Smooth muscle cell (in vitro differentiated cells): Measurements from ENCODE around the gene TREML2. TPM values are rescaled to one million over a fixed set of nuclear protein-coding genes. Genes with fewer than 3 reads are reported as not detected.

ENCODE experiments used
- DNase-seq: peaks from one replicate; lab custom pipeline; 2025; ENCODE audit not compliant: unreplicated experiment; lab: John Stamatoyannopoulos, UW
- H2AFZ ChIP-seq: fragments of 200-600 bp; sonication (generic); 2 replicates; pipeline ENCODE4 v1.6.0; 2016; ENCODE audit warnings: antibody characterized with exemption, low read depth, mild to moderate bottlenecking
- H3F3A ChIP-seq: fragments of 200-600 bp; sonication (generic); 2 replicates; pipeline ENCODE4 v1.6.0; 2017; ENCODE audit warnings: antibody characterized with exemption, low read depth
- H3K27ac ChIP-seq: fragments of 200-600 bp; sonication (generic); 2 replicates; pipeline ENCODE4 v1.5.1; 2016; ENCODE audit warnings: low read depth, mild to moderate bottlenecking
- H3K27me3 ChIP-seq: fragments of 200-600 bp; sonication (generic); 2 replicates; pipeline ENCODE4 v1.6.1; 2016; ENCODE audit warnings: low read depth, mild to moderate bottlenecking
- H3K36me3 ChIP-seq: fragments of 200-600 bp; sonication (generic); 2 replicates; pipeline ENCODE4 v1.5.1; 2016; ENCODE audit warnings: low read depth
- H3K4me1 ChIP-seq: fragments of 200-600 bp; sonication (generic); 2 replicates; pipeline ENCODE4 v1.5.1; 2016; ENCODE audit warnings: low read depth
- H3K4me2 ChIP-seq: fragments of 200-600 bp; sonication (generic); 2 replicates; pipeline ENCODE4 v1.6.0; 2016; ENCODE audit warnings: mild to moderate bottlenecking
- H3K4me3 ChIP-seq: fragments of 200-600 bp; sonication (generic); 2 replicates; pipeline ENCODE4 v1.5.1; 2016; ENCODE audit warnings: mild to moderate bottlenecking
- H3K79me2 ChIP-seq: fragments of 200-600 bp; sonication (generic); 2 replicates; pipeline ENCODE4 v1.6.0; 2016; ENCODE audit warnings: low read depth, mild to moderate bottlenecking
- H3K9ac ChIP-seq: fragments of 200-600 bp; sonication (generic); 2 replicates; pipeline ENCODE4 v1.6.0; 2016; ENCODE audit warnings: low read depth
- H3K9me3 ChIP-seq: fragments of 200-600 bp; sonication (generic); replicated peaks from 2 replicates; pipeline ENCODE4 v1.5.1; 2016; ENCODE audit warnings: low read depth
- H4K20me1 ChIP-seq: fragments of 200-600 bp; sonication (generic); 2 replicates; pipeline ENCODE4 v1.6.0; 2016; ENCODE audit warnings: low read depth
- WGBS: methylation state at CpG from one replicate; pipeline ENCODE4 v1.1.7; 2016; ENCODE audit warnings: low lambda C conversion rate; 5-methylcytosine and 5-hydroxymethylcytosine counted together
- polyA plus RNA-seq: library from polyadenylated mRNA; unstranded; fragments of >200 nt; fragmentation: Nextera tagmentation; extraction: Ambion mirVana; gene quantifications from 2 replicates; pipeline ENCODE4 v1.2.1, GENCODE V29; 2016
- total RNA-seq: library from RNA; depleted of rRNA; stranded (reverse); fragments of >200 nt; gene quantifications from 2 replicates; pipeline ENCODE4 v1.2.3, GENCODE V29; 2014
- TF ChIP-seq, protein P1 (sequence below): fragments of 200-600 bp; sonication (generic); IDR thresholded peaks from 2 replicates; pipeline ENCODE4 v1.5.1; 2017; ENCODE audit warnings: borderline replicate concordance, mild to moderate bottlenecking, antibody characterized with exemption; ENCODE audit not compliant: insufficient read depth, poor library complexity, severe bottlenecking

Gene TREML2
- total and polyA plus RNA-seq, 2 experiments from 2014 or later, result not detected

GRCh38 chr6:41162687-41163418 is 38.1 kb downstream of the TREML2 start, which contains the start of gene TREM2:
TREM2 (minus strand) TSS chr6:41163116; CDS start chr6:41163082, 34 bp downstream.
- 77% methylated on average over 10 of the region's 10 CpGs for WGBS
- Histone ChIP-seq H3K4me3 (no peak within 1 kb of the TSS), H3F3A (no peaks in the 10 kb centered on the region), H3K27ac (no peak within 1 kb of the TSS), H3K4me2 (no peak within 1 kb of the TSS), H2AFZ (no peak within 1 kb of the TSS), H3K79me2 (no peaks in the 10 kb centered on the region), H3K9ac (no peak within 1 kb of the TSS), H3K27me3 (no peaks in the 10 kb centered on the region), H3K4me1 (no peaks in the 10 kb centered on the region), H4K20me1 (no peaks in the 10 kb centered on the region), H3K9me3 (no peaks in the 10 kb centered on the region), H3K36me3 (no peaks in the 10 kb centered on the region)
- DNase-seq, result no peak
- TF ChIP-seq, protein P1, sequence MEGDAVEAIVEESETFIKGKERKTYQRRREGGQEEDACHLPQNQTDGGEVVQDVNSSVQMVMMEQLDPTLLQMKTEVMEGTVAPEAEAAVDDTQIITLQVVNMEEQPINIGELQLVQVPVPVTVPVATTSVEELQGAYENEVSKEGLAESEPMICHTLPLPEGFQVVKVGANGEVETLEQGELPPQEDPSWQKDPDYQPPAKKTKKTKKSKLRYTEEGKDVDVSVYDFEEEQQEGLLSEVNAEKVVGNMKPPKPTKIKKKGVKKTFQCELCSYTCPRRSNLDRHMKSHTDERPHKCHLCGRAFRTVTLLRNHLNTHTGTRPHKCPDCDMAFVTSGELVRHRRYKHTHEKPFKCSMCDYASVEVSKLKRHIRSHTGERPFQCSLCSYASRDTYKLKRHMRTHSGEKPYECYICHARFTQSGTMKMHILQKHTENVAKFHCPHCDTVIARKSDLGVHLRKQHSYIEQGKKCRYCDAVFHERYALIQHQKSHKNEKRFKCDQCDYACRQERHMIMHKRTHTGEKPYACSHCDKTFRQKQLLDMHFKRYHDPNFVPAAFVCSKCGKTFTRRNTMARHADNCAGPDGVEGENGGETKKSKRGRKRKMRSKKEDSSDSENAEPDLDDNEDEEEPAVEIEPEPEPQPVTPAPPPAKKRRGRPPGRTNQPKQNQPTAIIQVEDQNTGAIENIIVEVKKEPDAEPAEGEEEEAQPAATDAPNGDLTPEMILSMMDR, result no peak

GRCh38 chr6:41161851-41162552 is 38.9 kb downstream of the TREML2 start:
- H3F3A ChIP-seq, result no peaks in the 10 kb centered on the region
- no peak overlapping the region for H3K4me2 ChIP-seq
- no peaks in the 10 kb centered on the region for H3K4me1 ChIP-seq
- no peak overlapping the region for H3K4me3 ChIP-seq
- no peaks in the 10 kb centered on the region for H3K36me3 ChIP-seq
- WGBS, result 92% methylated on average over 13 of the region's 13 CpGs
- H3K79me2 ChIP-seq, result no peaks in the 10 kb centered on the region
- no peaks in the 10 kb centered on the region for H4K20me1 ChIP-seq
- H3K9me3 ChIP-seq, result no peaks in the 10 kb centered on the region
- H2AFZ ChIP-seq, result no peak overlapping the region
- TF ChIP-seq, protein P1, result no peak
- no peak overlapping the region for H3K27ac ChIP-seq
- DNase-seq, result no peak
- H3K9ac ChIP-seq, result no peak overlapping the region
- H3K27me3 ChIP-seq, result no peaks in the 10 kb centered on the region

DNA sequence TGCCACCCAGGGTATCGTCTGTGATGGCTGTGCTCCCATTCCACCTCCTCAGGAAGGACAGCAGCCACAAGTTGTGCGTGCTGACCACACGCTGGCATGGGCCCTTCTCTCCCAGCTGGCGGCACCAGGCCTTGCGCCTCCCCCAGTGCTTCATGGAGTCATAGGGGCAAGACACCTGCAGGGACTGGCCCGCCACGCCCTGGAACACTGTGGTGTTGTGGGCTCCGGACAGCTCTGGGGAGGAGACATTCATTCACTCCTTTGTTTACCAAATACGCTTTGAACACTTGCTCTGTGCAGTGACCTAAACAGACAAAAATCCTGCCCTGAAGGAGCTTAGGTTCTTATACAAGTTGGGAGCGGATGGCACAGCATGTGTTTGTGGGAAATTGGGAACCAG is 39.6 kb downstream of the TREML2 start:
- Histone ChIP-seq H3K4me3 (no peak overlapping the region), H3K4me2 (no peak overlapping the region)

More for the DNA sequence above, 39.6 kb downstream of the TREML2 start:
- Histone ChIP-seq H3K27ac (no peak overlapping the region), H3K9me3 (no peaks in the 10 kb centered on the region), H3K4me1 (no peaks in the 10 kb centered on the region), H4K20me1 (no peaks in the 10 kb centered on the region), H3K36me3 (no peaks in the 10 kb centered on the region), H3K27me3 (no peaks in the 10 kb centered on the region), H3K79me2 (no peaks in the 10 kb centered on the region), H3K9ac (no peak overlapping the region), H3F3A (no peaks in the 10 kb centered on the region), H2AFZ (no peak overlapping the region)
- WGBS, result 90% methylated on average over 10 of the region's 10 CpGs
- no peak for DNase-seq
- TF ChIP-seq, protein P1, result no peak
